ENCODE measurements around the gene RNF169.

- no peak for TF ChIP-seq CTCF (IDR thresholded peaks at IDR 0.05)
- no peak for TF ChIP-seq POLR2A (IDR thresholded peaks at IDR 0.05)
These were observed 89.5 kb downstream of the RNF169 start for GRCh38 chr11:74838188-74838587.
